Endothelial cell of hepatic sinusoid (primary cell): ENCODE results near the gene ILKAP.

Experiments used
- in situ Hi-C: cut with HindIII; loops from 2 replicates; pipeline ENCODE4 v1.10.0; 2017; ENCODE audit warnings: low sequenced_read_pairs

The ILKAP gene, protein sequence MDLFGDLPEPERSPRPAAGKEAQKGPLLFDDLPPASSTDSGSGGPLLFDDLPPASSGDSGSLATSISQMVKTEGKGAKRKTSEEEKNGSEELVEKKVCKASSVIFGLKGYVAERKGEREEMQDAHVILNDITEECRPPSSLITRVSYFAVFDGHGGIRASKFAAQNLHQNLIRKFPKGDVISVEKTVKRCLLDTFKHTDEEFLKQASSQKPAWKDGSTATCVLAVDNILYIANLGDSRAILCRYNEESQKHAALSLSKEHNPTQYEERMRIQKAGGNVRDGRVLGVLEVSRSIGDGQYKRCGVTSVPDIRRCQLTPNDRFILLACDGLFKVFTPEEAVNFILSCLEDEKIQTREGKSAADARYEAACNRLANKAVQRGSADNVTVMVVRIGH

DNA sequence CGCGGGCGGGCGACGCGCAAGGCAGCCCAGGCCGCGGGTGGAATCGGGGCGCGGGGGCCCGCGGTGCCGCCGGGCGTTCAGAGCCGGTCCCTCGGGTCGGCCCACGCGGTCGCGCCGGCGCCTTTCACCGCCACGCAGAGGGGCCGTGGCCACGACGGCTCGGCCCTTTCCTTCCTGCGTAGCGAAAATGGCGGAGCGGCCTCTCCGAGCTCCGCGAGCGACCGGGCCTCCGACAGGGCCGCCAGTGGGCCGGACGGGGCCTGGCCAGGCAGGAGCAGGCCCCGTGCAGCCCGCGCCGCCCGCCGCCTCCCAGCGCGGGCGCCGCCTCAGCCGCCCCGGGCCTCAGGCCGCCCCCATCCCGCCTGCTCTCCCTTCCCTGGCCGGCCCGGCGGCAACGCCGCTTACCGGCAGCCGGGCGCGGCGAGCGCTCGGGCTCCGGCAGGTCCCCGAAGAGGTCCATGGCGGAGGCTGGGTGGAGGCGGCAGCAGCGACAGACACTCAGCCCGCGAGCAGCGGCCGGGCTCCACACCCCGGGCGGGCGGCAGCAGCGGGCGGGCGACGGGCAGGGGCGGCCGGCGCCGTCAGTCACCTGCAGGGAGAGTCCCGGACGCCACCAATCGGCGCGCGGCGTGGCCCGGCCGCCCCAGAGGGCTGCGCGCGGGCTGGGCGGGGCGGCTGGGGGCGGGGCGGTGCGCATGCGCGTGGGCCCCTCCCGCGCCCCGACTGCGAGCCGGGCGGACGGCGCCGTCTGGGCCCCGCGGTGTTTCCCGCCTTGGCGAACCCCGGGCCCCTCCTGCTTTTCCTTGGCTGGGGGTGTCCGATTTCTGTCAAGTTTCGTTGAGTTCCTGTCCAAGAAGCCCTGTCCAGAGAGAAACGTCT is at the start of gene ILKAP:
ILKAP (minus strand) TSS at position 602 of the 879 bp plus-strand sequence; CDS start at position 460, 142 bp downstream.
- in situ Hi-C loops = no loop called here

GRCh38 chr2:238252766-238253630 is 49.5 kb upstream of the ILKAP start:
- in situ Hi-C loops = no loop called here

DNA sequence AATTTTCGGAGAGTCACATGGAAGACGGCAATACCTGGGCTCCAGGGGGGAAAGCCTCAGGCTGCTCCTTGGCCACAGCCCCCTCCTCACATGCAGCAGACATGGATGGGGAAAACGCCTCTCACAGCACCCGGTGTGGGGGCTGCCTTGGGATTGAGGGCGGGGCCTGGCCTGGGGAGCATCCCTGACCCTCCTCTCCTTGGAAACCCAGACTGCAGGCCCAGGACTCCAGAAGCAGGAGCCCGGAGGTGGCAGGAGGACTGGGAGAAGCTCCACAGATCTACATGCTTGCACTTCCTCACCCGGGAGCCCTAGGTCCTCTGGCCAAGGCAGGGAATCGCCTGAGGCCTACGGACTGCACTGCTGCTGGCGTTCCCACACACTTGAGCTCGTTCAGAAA is 48.5 kb upstream of the ILKAP start:
- in situ Hi-C loops = no loop called here

GRCh38 chr2:238251331-238251730 is 47.8 kb upstream of the ILKAP start:
- in situ Hi-C loops = no loop called here

DNA sequence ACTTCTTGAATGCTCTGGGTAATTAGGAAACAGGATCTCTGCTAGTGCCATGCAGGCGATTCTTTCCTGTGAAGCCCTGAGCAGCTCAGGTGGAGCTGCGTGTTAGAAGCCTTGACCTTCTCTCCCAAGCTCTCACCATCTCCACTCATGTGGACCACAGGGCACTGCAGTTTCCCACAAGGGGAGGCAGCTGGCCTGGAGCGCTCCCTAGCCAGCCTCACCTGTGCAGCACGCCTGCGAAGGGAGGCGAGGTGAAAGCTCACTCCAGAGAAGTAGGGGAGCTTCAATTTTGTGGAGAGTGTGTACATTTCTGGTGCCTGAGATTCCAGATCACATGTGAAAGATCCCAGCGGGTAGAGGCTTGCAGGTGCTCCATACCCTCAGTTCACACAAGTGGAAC is 47.4 kb upstream of the ILKAP start:
- in situ Hi-C loops = no loop called here

DNA sequence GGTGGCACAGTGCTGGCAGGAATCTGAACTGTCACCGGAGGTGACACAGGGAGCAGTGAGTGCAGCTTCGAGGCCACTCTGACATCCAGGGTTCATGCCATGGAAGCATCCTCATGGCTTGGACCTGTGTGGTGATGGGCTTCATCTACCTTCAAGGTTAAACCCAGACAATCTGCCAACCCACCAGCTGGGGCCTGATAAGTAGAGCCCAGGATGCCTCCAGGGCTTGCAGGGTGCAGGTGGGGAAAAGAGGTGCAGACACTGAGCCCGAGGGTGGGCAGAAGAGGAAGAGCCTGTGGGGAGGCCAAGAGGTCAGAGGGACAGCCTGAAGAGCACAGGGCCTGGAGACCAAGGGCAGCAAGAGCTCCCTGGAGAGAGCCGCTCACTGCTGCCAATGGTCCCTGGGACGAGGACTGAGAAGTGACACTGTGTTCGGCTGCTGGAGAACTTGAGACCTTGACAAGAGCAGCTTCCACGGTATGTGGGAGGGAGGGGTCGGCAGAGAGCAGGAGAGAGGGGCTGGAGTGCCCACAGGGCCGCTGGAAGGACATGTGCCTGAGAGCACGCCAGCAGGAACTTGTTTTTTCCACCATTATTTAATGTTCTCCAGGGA is 44.5 kb upstream of the ILKAP start:
- in situ Hi-C loops = no loop called here

GRCh38 chr2:238247002-238247822 is 43.7 kb upstream of the ILKAP start:
- in situ Hi-C loops = no loop called here

DNA sequence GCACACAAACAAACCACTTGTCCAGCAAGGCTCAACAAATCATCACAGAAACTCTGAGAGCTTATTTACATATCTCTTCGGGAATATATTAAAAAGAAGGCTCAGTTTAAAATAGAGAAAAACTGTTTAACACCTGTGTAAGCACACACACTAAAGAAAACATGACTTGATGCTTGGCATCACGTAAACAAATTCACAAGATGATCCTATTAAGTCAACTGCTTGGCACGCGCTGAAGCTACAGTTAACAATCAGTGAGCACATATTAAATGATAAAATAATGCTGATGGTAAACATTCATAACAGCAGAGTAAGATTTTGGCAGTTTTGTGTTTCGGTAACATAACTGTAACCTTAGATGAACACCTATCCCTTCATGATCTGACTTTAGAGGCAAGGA is 40.7 kb upstream of the ILKAP start:
- in situ Hi-C loops = no loop called here

- in situ Hi-C loops = no loop called here
These were observed 40.1 kb upstream of the ILKAP start for GRCh38 chr2:238243496-238244076.

- in situ Hi-C loops = no loop called here
These were observed 39.4 kb upstream of the ILKAP start for GRCh38 chr2:238242731-238243495.

DNA sequence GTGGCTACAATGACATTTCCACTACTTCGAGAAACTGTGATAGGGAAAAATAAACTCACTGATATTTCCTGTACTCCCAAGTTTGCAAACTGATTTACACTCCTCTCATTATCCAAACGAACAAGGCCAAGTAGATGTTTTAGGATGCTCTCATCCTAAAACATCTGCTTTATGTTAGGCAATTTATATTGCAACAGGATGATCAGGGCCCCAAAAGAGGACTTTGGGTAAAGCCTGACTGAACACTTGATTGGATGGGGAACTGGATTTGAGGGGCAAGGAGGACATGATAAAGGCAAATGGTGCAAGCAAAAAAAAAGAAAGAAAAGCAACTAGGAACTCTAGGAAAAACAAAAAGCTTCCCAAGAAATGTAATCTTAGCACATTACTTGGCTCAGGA is 38.5 kb upstream of the ILKAP start:
- in situ Hi-C loops = no loop called here

DNA sequence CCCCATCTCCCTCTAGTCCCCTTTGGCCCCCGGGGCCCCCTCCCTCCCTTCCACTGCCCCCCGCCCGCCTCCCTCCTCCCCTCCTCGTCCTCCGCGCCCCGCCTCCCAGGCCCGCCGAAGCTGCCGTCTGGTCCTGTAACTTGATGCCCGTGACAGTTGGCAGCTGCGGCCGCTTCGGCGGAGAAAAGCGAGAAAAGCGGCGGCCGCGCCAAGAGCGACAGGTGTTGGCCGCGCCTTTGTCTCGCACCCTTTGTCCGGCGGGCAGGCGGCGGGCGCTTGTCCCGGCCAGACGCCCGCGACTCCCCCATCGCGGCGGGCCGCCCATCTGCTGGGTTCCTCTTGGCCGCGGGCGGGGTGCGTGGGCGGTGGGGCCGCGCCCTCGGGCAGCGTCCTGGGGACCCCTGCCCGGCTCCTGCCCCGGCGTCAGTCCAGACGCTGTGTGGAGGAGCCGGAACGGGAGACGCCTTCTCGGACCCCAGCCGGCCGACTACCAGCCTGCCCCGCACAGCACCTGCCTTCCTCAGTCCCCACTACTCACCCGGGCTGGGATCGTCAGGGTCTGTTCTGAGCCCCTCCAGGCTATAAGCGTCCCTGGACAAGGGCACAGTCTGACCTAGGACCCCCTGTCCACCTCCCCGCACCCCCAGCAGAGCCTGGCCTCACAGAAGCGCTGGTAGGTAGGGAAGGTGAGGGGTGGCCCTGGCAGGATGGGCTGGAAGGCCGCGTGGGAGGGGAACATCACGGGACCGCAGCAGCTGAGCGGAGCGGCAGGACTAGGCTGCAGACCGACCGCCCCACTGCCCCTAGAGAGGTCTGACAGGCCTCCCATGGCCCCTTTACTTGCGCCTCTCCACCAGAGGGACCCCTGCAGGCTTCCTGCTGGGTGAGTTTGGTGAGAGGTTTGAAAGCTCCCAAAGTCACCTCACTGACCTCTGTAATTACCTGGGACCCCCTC is 37.5 kb upstream of the ILKAP start:
- in situ Hi-C loops = no loop called here

- in situ Hi-C loops = no loop called here
These were observed 36.6 kb upstream of the ILKAP start, which contains the start of gene HES6 for GRCh38 chr2:238239863-238240756. HES6 (minus strand) TSS chr2:238240038; CDS start chr2:238239905, 133 bp downstream.

GRCh38 chr2:238239543-238239862 is 36.0 kb upstream of the ILKAP start:
- in situ Hi-C loops = no loop called here

DNA sequence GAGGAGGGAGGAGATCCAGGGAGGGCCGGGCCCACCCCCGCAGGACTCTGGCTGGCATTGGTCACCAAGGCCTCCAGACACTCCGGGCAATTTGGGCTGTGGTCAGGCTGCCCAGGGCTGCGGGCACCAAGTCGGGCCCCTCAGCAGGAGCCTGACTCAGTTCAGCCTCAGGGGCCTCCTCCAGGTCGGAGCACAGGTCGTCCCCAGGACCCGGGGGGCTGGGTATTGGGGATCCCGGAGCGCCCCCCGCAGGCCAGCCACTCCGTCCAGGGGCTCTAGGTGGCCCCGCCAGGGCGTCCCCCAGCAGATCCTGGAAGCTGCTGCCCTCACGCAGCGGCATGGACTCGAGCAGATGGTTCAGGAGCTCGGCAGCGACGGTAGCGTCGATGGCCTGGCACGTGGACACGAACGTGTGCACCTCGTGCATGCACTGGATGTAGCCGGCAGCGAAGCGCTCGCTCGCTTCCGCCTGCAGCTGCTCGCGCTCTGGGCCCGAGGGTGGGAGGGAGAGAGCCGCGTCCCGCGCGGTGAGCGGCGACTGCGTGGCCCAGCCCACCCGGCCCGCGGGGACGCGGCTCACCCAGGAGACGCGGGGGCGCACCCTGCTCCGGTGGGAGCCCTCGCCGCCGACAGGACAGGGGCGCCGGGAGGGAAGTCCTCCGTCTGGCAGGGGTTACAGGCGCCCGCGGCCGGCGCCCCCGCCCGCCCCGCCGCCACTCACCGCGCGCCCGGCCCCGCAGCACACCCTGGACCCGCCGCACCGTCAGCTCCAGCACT is 35.5 kb upstream of the ILKAP start:
- in situ Hi-C loops = no loop called here

GRCh38 chr2:238238311-238238765 is 34.8 kb upstream of the ILKAP start:
- in situ Hi-C loops = no loop called here
